RWPE2 (cell line): ENCODE results near the gene QSOX1.

ENCODE experiments used
- ATAC-seq: fragments of 200-7000 bp; cut with Tn5 transposase; 3 replicates; pipeline ENCODE4 v1.9.1; 2021; ENCODE audit warnings: low read depth
- DNase-seq: peaks from one replicate; pipeline ENCODE4 v3.0.0-alpha.2; 2020; ENCODE audit warnings: low spot score
- H3K27ac ChIP-seq: fragments of 450-650 bp; 2 replicates; pipeline ENCODE4 v1.5.1; 2017; ENCODE audit warnings: mild to moderate bottlenecking; ENCODE audit not compliant: poor library complexity, severe bottlenecking
- H3K27me3 ChIP-seq: fragments of 250-450 bp; sonication (Bioruptor Pico); 2 replicates; pipeline ENCODE4 v1.5.1; 2021; ENCODE audit warnings: mild to moderate bottlenecking, moderate library complexity; ENCODE audit not compliant: insufficient read depth, poor library complexity, severe bottlenecking
- H3K36me3 ChIP-seq: fragments of 250-450 bp; sonication (Bioruptor Pico); 2 replicates; pipeline ENCODE4 v1.5.1; 2020; ENCODE audit warnings: low read depth, mild to moderate bottlenecking, moderate library complexity
- H3K4me1 ChIP-seq: fragments of 250-450 bp; sonication (Bioruptor Pico); 2 replicates; pipeline ENCODE4 v1.5.1; 2021; ENCODE audit warnings: mild to moderate bottlenecking, moderate library complexity; ENCODE audit not compliant: insufficient read depth, poor library complexity, severe bottlenecking
- H3K4me3 ChIP-seq: fragments of 250-450 bp; sonication (Bioruptor Pico); 2 replicates; pipeline ENCODE4 v1.5.1; 2021; ENCODE audit warnings: mild to moderate bottlenecking, moderate library complexity; ENCODE audit not compliant: severe bottlenecking
- H3K9me3 ChIP-seq: fragments of 250-450 bp; sonication (Bioruptor Pico); 2 replicates; pipeline ENCODE4 v1.5.1; 2021; ENCODE audit warnings: mild to moderate bottlenecking, moderate library complexity; ENCODE audit not compliant: severe bottlenecking
- TF ChIP-seq, protein P1 (sequence below): fragments of 450-650 bp; IDR thresholded peaks from one replicate; pipeline ENCODE4 v1.5.1; 2017; ENCODE audit warnings: mild to moderate bottlenecking, moderate library complexity; ENCODE audit not compliant: poor library complexity, severe bottlenecking

The QSOX1 gene

DNA sequence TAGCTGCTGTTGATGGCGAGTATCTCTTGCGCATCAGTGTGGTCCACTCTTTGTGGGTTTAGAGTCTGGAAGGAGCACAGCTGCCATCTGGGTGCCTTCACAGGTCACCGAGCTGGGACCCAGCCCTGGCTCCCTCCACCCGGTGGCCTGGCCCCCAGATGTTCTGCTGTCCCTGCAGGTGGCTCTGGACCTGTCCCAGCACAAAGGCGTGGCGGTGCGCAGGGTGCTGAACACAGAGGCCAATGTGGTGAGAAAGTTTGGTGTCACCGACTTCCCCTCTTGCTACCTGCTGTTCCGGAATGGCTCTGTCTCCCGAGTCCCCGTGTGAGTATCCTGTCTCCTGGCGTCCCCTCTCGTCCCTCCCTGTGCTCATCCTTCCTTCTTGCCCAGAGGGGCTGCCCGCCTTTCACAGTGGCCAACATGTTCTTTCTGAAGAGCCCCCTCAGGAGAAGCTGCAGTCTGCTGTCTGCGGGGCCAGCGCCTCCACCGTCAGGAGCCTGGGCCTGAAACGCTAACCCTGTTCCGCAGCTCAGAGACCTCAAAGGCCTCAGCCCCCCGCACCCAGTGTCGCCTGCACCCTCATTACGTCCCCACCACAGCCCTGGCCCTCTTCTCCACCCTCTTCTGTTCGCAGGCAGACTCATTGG, 27.4 kb downstream of the QSOX1 start:
- Histone ChIP-seq H3K9me3 (no peaks in the 10 kb centered on the region), H3K4me1 (no peaks in the 10 kb centered on the region), H3K27ac (no peak overlapping the region), H3K36me3 (peaks cover 77% of the 10 kb centered on the region), H3K27me3 (no peaks in the 10 kb centered on the region), H3K4me3 (no peak overlapping the region)
- no peak for ATAC-seq
- DNase-seq = peak; percentile 48
- TF ChIP-seq, protein P1, sequence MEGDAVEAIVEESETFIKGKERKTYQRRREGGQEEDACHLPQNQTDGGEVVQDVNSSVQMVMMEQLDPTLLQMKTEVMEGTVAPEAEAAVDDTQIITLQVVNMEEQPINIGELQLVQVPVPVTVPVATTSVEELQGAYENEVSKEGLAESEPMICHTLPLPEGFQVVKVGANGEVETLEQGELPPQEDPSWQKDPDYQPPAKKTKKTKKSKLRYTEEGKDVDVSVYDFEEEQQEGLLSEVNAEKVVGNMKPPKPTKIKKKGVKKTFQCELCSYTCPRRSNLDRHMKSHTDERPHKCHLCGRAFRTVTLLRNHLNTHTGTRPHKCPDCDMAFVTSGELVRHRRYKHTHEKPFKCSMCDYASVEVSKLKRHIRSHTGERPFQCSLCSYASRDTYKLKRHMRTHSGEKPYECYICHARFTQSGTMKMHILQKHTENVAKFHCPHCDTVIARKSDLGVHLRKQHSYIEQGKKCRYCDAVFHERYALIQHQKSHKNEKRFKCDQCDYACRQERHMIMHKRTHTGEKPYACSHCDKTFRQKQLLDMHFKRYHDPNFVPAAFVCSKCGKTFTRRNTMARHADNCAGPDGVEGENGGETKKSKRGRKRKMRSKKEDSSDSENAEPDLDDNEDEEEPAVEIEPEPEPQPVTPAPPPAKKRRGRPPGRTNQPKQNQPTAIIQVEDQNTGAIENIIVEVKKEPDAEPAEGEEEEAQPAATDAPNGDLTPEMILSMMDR = no peak

GRCh38 chr1:180182643-180183311, 28.1 kb downstream of the QSOX1 start:
- TF ChIP-seq, protein P1 = no peak
- Histone ChIP-seq H3K4me3 (no peak overlapping the region), H3K27ac (no peak overlapping the region), H3K27me3 (no peaks in the 10 kb centered on the region), H3K36me3 (peaks cover 78% of the 10 kb centered on the region), H3K4me1 (no peaks in the 10 kb centered on the region), H3K9me3 (no peaks in the 10 kb centered on the region)
- ATAC-seq = no peak
- DNase-seq = peak; percentile 45

- Histone ChIP-seq H3K36me3 (peaks cover 79% of the 10 kb centered on the region), H3K4me1 (no peaks in the 10 kb centered on the region), H3K4me3 (no peak overlapping the region), H3K9me3 (no peaks in the 10 kb centered on the region), H3K27ac (no peak overlapping the region), H3K27me3 (no peaks in the 10 kb centered on the region)
- TF ChIP-seq, protein P1 = no peak
- no peak for ATAC-seq
- DNase-seq = peak; percentile 23
These were observed 28.8 kb downstream of the QSOX1 start for GRCh38 chr1:180183426-180183825.

DNA sequence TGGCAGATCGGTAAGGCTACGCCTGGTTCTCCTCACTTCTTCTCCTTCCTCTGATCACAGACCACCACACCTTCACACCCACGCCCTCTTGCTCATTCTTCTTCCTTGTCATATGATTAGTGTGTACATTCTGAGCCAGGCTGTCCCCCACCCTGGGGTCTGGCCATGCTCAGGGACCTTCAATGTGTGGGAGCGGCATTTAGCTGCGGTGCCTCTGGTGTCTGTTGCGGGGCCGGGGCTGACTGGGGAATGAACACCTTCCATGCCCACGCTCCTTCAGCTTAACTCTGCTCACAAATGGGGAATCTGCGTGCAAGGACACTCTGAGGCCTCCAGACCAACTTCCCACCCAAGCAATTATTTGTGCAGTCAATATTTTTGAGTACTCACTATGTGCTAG, 29.4 kb downstream of the QSOX1 start:
- Histone ChIP-seq H3K27me3 (no peaks in the 10 kb centered on the region), H3K4me1 (no peaks in the 10 kb centered on the region), H3K27ac (no peak overlapping the region), H3K9me3 (no peaks in the 10 kb centered on the region), H3K4me3 (no peak overlapping the region), H3K36me3 (peaks cover 79% of the 10 kb centered on the region)
- TF ChIP-seq, protein P1 = no peak
- ATAC-seq (no peak), DNase-seq (peak; percentile 47)

- Histone ChIP-seq H3K9me3 (no peaks in the 10 kb centered on the region), H3K4me3 (no peak overlapping the region), H3K27me3 (no peaks in the 10 kb centered on the region), H3K36me3 (peaks cover 77% of the 10 kb centered on the region), H3K27ac (no peak overlapping the region), H3K4me1 (no peaks in the 10 kb centered on the region)
- ATAC-seq = no peak
- TF ChIP-seq, protein P1 = no peak
- DNase-seq = peak; percentile 19
These were observed 30.6 kb downstream of the QSOX1 start for GRCh38 chr1:180185281-180185680.
